Ovary (tissue), 9 donors: ENCODE measurements around the gene PATJ. TPM values are rescaled to one million over a fixed set of nuclear protein-coding genes. Genes with fewer than 3 reads are reported as not detected.

Source experiments
- DNase-seq, 5 donors: peaks; one replicate each; pipeline ENCODE4 v3.0.0-alpha.2; 2019 to 2020
- H3K27ac ChIP-seq, 2 donors: fragments of 200-600 bp; one replicate each; pipeline versions ENCODE4 v1.5.1 to v1.8.0; 2019 to 2022
- H3K27me3 ChIP-seq: fragments of 200-600 bp; one replicate; pipeline ENCODE4 v1.8.0; 2022
- H3K36me3 ChIP-seq: fragments of 200-600 bp; sonication (generic); one replicate; pipeline ENCODE4 v1.5.1; 2019
- H3K4me1 ChIP-seq: one replicate; pipeline ENCODE4 v1.8.1; 2013; ENCODE audit warnings: mild to moderate bottlenecking, moderate library complexity; ENCODE audit not compliant: insufficient read depth
- H3K4me3 ChIP-seq: fragments of 200-600 bp; sonication (generic); one replicate; pipeline ENCODE4 v1.5.1; 2017
- H3K9me3 ChIP-seq, 2 donors: fragments of 200-600 bp in 1 of 2; sonication (generic) in 1 of 2; one replicate each; pipeline versions ENCODE4 v1.5.1 to v1.8.1; 2013 to 2019; ENCODE audit warnings: mild to moderate bottlenecking in 1 of 2, moderate library complexity in 1 of 2
- CTCF ChIP-seq, 3 donors: fragments of 450-650 bp in 2 of 3; fragments of 200-600 bp in 1 of 3; IDR thresholded peaks; one replicate each; pipeline versions ENCODE4 v1.5.1 to v1.8.0; 2016 to 2022; ENCODE audit warnings: antibody characterized with exemption in 3 of 3, mild to moderate bottlenecking in 1 of 3
- EP300 ChIP-seq: sonication (generic); formaldehyde crosslinking; IDR thresholded peaks from one replicate; pipeline ENCODE4 v1.6.1; 2017; ENCODE audit warnings: antibody characterized with exemption
- POLR2A ChIP-seq: fragments of 450-650 bp; IDR thresholded peaks from one replicate; pipeline ENCODE4 v1.6.1; 2017; ENCODE audit warnings: antibody characterized with exemption, mild to moderate bottlenecking, moderate library complexity
- WGBS, 3 donors: extraction: QIAGEN DNeasy Blood & Tissue Kit in 1 of 3; methylation state at CpG; one replicate each; pipeline versions ENCODE4 v1.1.5 to v1.1.7; 2013 to 2017; 5-methylcytosine and 5-hydroxymethylcytosine counted together
- intact Hi-C, 4 donors: fragments of 100-400 bp; cut with DNase I; formaldehyde crosslinking; loops; one replicate each; pipeline versions ENCODE4 v1.11.0 to v1.15.1; 2022 to 2023
- polyA plus RNA-seq, 2 donors: library from polyadenylated mRNA; stranded (reverse); fragments of 200-250 nt in 1 of 2; fragments of 350-450 nt in 1 of 2; fragmentation: Illumina TruSeq in 1 of 2; extraction: RNeasy Lipid Tissue Mini Kit (QIAGEN cat#74804) in 1 of 2; gene quantifications; one replicate each; pipeline ENCODE4 v1.2.3, GENCODE V29; 2013 to 2014
- total RNA-seq, 7 donors: library from RNA; depleted of rRNA in 2 of 7; stranded (reverse); fragments of >200 nt in 2 of 7; fragmentation: NEBNext Ultra II Directional in 3 of 7; extraction: Animal tissue kit (Norgen Biotek cat#: 25700) in 3 of 7; gene quantifications; one replicate each; pipeline versions ENCODE4 v1.1.0 to v1.2.4, GENCODE V29; 2016 to 2023
- donor health status: DM: no; HTN: no; CAD: no; lungs with moderate emphysema.
- donor health status: DM: no; HTN: no; CAD: no.
- donor health status: Bipolar disorder and iron deficiency.
- donor health status: DM: yes; HTN: yes; CAD: no.
- donor health status: DM: no; HTN: no; CAD: no.
- donor health status: DM: yes; HTN: yes; CAD: no.

Gene PATJ
- total and polyA plus RNA-seq, 9 donors, result 7.6 to 60.1 (median 25.5) TPM

- 92 to 94% (median 94%) methylated on average over 2 of the region's 2 CpGs for WGBS, 3 donors
- Histone ChIP-seq H3K27ac (no peak overlapping the region), H3K27me3 (no peaks in the 10 kb centered on the region), H3K4me1 (no peaks in the 10 kb centered on the region), H3K9me3 (no peaks in the 10 kb centered on the region), H3K36me3 (no peaks in the 10 kb centered on the region), H3K4me3 (no peak overlapping the region)
- TF ChIP-seq EP300, result no peak
- TF ChIP-seq CTCF (IDR thresholded peaks at IDR 0.05), result no peak
- no peak for TF ChIP-seq POLR2A
- intact Hi-C loops, result no loop called here
- no peak for DNase-seq
Observed at GRCh38 chr1:62003777-62004176, 261.5 kb downstream of the PATJ start.

GRCh38 chr1:62006690-62007089, 264.4 kb downstream of the PATJ start:
- Histone ChIP-seq H3K27me3 (no peaks in the 10 kb centered on the region), H3K27ac (no peak overlapping the region), H3K36me3 (no peaks in the 10 kb centered on the region), H3K4me3 (no peak overlapping the region), H3K4me1 (no peaks in the 10 kb centered on the region), H3K9me3 (no peaks in the 10 kb centered on the region)
- TF ChIP-seq EP300, result no peak
- TF ChIP-seq POLR2A, result no peak
- no peak for TF ChIP-seq CTCF (IDR thresholded peaks at IDR 0.05)
- intact Hi-C loops, result no loop called here
- WGBS, 3 donors, result 82 to 100% (median 97%) methylated on average over 2 of the region's 2 CpGs
- DNase-seq, result no peak

GRCh38 chr1:62011006-62011405, 268.7 kb downstream of the PATJ start:
- Histone ChIP-seq H3K36me3 (no peaks in the 10 kb centered on the region), H3K4me1 (peaks cover 2% of the 10 kb centered on the region), H3K9me3 (no peaks in the 10 kb centered on the region), H3K27me3 (no peaks in the 10 kb centered on the region), H3K4me3 (no peak overlapping the region), H3K27ac (no peak overlapping the region)
- WGBS, 3 donors, result 75 to 87% (median 82%) methylated on average over 4 of the region's 4 CpGs
- DNase-seq, result no peak
- TF ChIP-seq POLR2A (no peak), EP300 (no peak), CTCF (IDR thresholded peaks at IDR 0.05) (no peak)
- intact Hi-C loops, result no loop called here

- Histone ChIP-seq H3K9me3 (no peaks in the 10 kb centered on the region), H3K27ac (no peak overlapping the region), H3K4me3 (no peak overlapping the region), H3K27me3 (no peaks in the 10 kb centered on the region), H3K36me3 (no peaks in the 10 kb centered on the region), H3K4me1 (peaks cover 2% of the 10 kb centered on the region)
- no peak for DNase-seq
- TF ChIP-seq EP300, result no peak
- no peak for TF ChIP-seq POLR2A
- no peak for TF ChIP-seq CTCF (IDR thresholded peaks at IDR 0.05)
- intact Hi-C loops, result no loop called here
- WGBS, 3 donors, result 72 to 77% (median 73%) methylated on average over 1 of the region's 1 CpG
Observed at GRCh38 chr1:62012095-62012494, 269.8 kb downstream of the PATJ start.
